HG03378 (cell line): ENCODE measurements around the gene SLC25A22.

Experiments
- ATAC-seq: cut with Tn5 transposase; IDR thresholded peaks from one replicate; pipeline ENCODE4 v1.9.1; 2021; ENCODE audit warnings: mild to moderate bottlenecking, moderate library complexity; ENCODE audit not compliant: unreplicated experiment

Gene SLC25A22

GRCh38 chr11:804599-804964 is 6.5 kb upstream of the SLC25A22 start:
- ATAC-seq: no peak

DNA sequence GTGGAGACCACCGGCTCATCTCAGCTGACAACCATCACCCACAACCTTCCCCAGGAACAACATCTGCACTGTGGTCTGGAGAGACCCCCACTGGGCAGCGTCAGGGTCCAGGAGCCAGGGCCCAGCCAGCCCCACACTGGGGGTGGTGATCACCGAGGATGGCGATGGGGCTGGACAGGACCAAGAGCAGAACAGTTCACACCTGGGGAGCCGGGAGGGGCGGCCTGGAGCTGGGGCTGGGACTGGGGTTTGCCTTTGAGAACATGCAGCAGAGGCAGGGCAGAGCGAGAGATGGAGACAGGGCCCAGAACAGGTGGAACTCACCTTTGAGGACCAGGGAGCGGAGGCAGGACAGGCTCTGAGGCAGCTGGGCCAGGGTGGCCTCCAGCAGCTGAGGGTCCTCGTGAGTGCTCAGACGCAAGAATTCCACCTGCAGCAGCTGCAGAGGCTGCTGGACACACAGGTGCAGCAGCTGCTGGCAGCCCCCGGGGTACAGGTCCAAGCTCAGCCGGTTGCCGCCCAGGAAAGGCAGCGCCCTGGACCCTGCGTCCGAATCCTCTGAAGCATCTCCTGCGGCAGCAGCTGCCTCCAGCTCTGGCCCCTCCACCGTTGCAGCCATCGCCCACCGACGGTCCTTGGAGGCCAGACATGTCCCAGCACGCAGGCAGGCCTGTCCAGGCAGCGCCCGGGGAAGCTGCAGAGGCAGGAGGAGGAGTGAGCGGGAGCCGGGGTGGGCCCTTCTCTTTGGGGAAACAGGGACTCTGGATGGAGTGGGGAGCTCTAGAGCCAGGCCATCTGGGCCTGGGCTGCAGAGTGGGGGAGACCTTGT is 5.9 kb upstream of the SLC25A22 start:
- ATAC-seq: no peak

GRCh38 chr11:803467-803742 is 5.3 kb upstream of the SLC25A22 start:
- ATAC-seq: no peak

DNA sequence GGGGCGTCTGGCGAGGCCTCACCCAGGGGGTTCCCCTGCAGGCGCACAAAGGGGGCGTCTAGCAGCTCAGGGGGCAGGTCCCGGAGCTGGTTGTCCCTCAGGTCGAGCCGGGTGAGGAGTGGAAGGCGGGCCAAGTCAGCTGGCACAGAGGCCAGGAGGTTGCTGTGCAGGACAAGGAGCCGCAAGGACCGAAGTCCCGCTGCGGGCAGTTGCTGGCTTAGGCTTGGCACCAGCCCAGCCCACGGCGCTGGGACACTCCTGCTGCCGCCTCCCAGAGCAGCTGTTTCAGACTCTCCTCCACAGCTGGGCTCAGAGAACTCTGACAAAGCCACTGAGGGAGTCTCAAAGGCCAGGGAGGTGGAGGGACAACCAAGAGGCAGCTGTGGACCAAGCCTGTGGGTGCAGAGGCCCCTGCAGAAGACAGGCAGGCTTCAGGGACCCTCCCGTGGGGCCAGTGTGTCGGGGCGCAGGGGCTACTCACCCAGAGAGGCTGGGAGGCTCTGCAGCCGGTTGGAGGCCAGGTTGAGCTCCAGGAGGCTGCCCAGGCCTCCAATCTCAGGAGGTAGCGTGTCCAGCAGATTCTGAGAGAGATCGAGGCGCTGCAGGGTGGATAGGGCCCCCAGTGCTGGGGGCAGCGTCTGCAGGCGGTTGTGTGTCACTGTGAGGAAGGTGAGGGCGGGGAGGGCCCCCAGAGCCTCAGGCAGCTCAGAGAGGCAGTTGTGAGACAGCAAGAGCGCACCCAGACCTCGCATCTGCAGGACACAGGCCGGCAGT is 4.8 kb upstream of the SLC25A22 start:
- no peak for ATAC-seq

DNA sequence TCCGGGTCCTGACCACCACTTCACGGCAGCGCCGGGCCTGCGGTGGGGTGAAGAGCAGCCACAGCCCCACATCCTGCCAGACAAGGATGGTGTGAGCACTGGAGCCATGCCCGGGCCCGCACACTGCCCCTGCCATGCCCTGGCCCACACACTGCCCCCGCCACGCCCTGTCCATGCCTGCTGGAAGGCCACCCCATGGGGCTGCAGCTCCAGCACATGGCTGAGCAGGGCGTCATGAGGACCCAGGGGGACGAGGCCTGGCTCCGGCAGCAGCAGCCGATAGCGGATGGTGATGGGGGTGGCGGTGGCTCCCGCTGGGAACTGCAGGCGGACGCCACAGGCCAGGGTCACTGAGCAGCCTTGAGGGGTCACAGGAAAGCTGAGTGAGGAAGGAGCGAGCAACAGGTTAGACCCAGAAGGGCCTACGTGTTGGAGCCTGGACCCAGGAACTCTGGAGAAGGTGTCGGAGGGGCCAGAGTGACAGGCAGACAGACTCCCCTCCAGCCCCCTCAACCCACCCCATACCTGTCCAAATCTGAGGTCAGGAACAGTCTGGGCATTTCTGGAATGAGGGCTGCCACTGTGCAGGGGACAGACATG is 4.0 kb upstream of the SLC25A22 start:
- ATAC-seq: no peak

- ATAC-seq: no peak
Measured at GRCh38 chr11:801097-801780, 3.2 kb upstream of the SLC25A22 start.

DNA sequence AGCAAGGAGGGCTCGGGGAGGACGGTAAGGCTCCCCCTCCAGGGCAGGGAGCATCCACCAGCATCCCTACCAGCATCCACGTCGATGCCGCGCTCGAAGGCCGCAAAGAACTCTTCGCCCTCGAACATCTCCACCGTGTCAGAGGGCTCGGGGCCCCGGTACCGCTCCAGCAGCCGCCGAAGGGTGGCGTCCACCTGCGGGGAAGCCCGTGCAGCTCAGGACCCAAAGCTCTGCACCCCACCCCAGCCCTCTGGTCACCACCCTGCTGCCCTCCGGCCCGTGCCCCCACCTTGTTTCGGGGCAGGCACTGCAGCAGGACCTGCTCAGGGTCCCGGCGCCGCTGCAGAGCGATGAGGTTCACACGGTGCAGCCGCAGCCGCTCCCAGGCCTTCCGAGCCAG is 2.4 kb upstream of the SLC25A22 start:
- no peak for ATAC-seq

DNA sequence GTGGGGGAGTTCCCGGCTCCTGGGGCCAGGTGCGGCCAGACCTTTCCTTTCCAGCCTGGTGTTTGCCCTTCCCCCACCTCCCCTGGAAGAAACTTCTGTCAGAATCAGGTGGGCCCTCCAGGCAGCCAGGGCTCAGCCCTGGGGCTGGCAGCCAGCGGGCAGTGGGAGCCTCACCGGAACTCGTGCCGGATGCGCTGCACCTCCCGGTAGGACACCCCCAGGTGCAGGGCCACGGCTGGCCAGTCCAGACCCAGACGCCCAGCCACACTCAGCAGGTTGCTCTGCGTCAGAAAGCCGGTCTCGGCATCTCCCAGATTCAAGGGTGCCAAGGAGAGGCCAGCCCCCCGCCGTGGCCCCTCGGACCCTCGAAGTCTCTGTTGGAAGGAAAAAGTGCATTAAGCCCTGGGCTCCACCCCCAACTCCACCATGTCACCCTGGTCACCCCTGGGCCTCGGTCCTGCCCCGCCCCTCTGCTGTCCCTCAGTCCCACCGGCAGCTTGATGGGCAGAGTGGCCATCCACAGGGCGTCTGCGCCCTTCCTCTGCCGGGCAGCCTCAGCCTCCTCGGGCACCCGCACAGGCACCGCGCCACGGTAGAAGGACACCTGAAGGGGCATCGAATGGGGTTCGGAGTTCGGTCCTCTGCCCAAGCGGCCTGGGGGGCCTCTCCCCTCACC is 1.7 kb upstream of the SLC25A22 start:
- ATAC-seq: no peak

DNA sequence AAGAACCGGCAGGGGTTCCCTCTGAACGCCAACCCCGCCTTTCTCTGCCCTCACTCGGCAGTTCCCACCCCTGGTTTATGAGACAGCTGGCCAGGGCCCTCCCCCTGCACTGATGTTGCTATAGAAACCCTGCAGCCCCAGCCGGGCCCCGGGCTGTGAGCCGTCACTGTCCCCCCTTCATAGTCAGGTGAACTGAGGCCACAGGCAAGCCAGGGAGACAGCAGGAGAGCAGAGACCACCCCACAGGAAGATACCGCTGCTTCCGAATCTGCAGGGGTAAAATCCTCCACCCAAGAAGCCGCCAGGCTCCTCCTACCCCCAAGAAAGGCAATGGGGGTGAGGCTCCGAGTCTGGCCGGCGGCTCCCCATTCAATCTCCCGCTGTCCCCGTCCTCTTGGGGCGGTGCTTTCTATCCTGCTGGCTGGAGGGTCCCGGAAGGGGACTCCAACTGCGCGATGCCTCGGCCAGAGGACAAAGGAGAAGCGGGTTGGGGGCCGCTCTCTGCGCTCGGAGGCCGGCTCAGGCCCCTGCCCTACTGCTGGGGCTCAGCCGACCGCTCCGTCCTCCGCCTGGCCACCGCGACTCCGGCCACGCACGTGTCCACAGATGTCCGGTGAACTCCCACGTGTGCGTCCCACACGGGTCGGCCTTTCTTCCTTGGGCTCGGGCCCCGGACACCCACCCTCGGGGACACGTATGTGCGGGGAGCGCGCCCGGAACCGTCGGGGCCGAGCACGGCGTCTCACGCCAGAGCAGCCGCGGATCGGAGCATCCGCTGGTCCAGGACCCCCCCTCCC is 587 bp downstream of the SLC25A22 start:
- ATAC-seq: peak; percentile 43

DNA sequence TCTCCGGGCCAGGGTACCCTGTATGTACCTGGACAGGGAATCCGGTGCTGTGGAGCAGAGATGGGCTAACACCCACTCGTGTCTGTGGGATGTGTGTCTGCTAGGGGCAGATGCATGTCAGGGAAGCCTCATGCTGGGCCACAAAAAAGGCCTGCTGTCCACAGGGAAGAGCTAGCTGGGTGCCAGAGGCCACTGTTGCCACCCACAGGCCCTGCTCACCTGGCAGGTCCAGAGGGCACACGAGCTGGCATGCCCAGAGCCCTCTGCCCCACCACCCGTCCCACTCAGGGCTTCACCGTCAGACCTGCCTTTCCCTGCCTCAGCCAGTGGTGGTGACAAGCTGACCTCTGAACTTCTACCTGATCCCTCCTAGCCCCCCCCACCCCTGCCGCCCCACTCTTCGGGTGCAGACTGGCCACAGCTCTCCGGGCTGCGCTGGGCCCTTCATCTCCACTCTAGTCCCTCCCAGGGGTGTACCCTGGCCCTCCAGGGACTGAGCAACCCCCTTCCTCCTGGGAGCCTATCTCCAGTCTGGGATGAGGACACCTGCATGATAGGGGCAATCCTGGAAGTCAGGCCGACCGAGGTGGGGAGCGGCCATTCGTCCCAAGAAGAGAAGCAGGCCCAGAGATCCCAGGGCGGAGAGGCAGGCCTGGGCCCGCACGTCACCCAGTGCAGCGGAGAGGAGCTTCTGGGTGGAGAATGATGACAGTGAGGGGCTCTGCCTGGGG is 1.4 kb downstream of the SLC25A22 start:
- ATAC-seq: no peak

DNA sequence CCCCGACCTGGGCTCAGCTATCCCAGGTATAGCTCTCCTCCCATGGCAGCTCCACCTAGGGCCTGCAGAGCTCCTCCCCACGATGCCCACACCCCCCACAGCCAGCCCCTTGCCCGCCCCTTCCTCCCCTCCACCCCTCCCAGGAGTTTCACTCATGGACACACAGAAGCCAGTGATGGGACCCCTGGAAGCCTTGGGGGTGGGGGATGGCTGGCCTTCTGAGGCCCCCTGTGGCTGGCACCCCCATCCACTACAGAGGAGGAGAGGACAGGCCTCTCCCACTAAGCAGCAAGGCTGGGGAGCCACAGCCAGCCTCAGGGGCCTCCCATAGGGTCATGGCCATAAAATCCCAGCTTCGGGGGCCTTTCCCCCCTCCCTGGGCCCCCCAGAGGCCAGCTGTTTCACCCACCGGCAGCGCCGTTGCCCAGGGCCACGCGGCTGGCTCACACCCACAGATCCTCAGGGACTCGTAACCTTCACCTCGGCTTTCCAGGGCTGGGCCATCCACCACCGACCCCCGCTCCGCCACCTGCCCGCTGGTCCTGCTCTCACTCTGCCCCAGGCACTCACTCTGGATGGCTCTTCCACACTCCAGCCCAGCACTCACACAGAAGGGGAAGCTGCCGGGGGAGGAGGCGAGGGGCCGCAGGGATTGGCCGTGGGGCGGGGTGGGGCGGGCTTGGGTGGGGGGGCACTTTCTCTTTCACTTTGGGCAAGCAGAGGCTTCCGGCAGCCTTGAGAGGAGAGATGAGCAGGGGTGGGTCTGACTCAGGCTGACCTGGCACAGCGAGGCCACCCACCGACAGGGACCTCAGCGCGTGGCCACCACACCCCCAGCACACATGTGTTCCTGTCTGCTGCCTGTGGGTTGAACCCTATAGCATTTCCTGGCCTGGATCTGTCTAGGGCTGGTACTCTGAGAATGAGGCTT is 2.2 kb downstream of the SLC25A22 start:
- ATAC-seq: no peak

DNA sequence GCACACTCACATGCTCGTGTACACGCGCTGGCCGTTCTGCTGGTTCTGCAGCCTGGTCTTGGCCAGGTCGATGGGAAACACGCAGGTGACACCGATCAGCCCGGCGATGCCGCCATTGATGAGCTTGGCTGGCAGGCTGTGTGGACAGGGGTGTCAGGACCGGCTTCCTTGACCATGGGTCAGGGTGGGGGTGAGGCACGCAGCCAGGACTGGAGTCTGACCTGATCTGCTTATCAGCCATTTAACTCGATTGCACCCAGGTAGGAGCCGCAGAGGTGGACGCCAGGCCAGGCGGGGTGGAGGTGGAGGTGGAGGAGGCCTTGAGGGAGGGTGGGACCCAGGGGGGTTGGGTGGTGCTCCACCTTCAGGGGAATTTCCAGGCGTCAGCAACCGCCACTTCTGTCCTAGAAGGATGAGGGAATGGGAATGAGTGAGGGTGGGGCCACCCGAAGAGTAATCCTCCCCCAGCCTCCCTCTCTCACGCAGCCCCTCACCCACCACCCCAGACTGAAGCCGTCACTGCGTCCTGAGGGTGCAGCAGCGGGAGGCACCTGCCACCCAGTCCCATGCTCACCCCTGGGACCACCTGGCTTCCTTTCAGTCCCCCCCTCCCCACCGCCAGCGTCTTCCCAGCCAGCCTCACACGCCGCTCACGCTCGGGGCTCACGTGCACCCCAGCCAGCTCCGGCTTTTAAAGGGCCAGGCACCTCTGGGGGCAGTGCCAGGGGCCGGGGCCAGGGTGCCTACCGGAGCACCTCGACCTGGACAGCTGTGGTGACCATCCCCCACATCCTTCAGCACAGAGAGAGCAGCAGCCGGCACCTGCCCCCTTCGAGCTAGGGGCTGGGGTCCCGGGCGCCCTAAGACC is 3.1 kb downstream of the SLC25A22 start:
- ATAC-seq: no peak

- no peak for ATAC-seq
Measured at GRCh38 chr11:794013-794765, 3.9 kb downstream of the SLC25A22 start.

DNA sequence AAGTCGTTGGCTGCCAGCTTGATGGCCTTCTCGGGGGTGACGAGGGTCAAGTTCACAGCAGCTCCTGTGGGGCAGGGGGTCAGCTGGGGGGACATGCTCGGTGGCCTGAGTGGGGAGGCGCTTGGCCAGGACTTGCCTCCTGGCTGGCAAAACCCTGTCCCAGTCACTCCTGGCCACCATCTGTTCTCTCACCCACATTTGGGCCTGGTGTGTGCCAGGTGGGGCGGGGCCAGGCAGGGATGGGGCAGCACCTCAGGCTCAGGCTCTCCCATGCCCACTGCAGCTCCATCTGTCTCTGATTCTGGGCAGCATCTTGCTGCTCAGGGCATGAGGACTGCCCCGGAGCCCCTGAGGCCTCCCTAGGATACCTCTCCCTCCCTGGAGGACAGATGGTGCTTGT is 4.5 kb downstream of the SLC25A22 start:
- no peak for ATAC-seq

DNA sequence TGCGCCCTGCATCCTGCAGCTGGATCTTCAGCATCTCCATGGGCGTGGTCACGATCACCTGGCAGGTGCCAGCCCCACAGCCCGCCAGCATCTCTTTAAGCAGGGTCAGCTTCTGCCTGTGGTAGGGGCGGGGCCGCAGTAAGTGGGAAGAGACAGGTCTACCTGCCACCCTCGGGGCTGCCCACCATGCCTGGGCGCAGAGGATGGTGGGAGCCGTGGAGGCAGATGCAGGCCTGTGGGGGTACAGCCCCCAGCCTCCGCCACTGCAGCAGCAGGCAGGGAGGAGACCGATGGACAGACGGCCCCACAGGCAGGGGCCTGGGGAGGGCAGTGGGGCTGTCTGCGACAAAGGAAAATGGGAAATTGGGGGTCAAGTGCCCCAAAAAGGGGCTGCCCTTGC is 5.2 kb downstream of the SLC25A22 start:
- no peak for ATAC-seq

GRCh38 chr11:792535-792821 is 5.6 kb downstream of the SLC25A22 start:
- ATAC-seq: no peak
